A549 (cell line): ENCODE results near the gene ZBP1. TPM values are rescaled to one million over a fixed set of nuclear protein-coding genes. Genes with fewer than 3 reads are reported as not detected.

Experiments used
- ATAC-seq, 2 experiments: fragments of 200-7000 bp in 1 of 2; fragments of >200 bp in 1 of 2; cut with Nextera tagmentation in 1 of 2; cut with Tn5 transposase in 1 of 2; 3 replicates each; pipeline versions ENCODE4 v1.8.0 to v1.9.1; 2018 to 2020; ENCODE audit warnings: mild to moderate bottlenecking in 1 of 2, moderate library complexity in 1 of 2
- CTCF ChIA-PET: fragments of 300-600 bp; sonication (Branson Sonifier 250); formaldehyde crosslinking; extraction: SDS; loops from one replicate; lab custom pipeline; 2021; ENCODE audit warnings: antibody characterized with exemption, inconsistent platforms; lab: Yijun Ruan, JAX
- POLR2A ChIA-PET: fragments of 350-600 bp; formaldehyde crosslinking; extraction: SDS; loops from one replicate; lab custom pipeline; 2021; ENCODE audit warnings: antibody characterized with exemption, inconsistent platforms; lab: Yijun Ruan, JAX
- DNase-seq, 2 experiments: peaks; one replicate each; pipeline versions ENCODE4 v3.0.0 to v3.0.0-alpha.2; 2011 to 2016; ENCODE audit warnings: low read depth in 1 of 2, low spot score in 1 of 2
- FAIRE-seq: peaks from 2 replicates; lab custom pipeline; 2011; peaks lifted over from hg19 to GRCh38; lab: Jason Lieb, UNC
- H3K27ac ChIP-seq, 2 experiments: fragments of >200 bp; sonication (Bioruptor Twin); formaldehyde crosslinking; 3 replicates each; pipeline ENCODE4 v1.5.1; 2016 to 2017
- H3K4me1 ChIP-seq: fragments of >200 bp; sonication (Bioruptor Twin); formaldehyde crosslinking; 3 replicates; pipeline ENCODE4 v1.6.1; 2016
- H3K4me2 ChIP-seq: fragments of >200 bp; sonication (Bioruptor Twin); formaldehyde crosslinking; 3 replicates; pipeline ENCODE4 v1.6.1; 2016
- H3K4me3 ChIP-seq: fragments of >200 bp; sonication (Bioruptor Twin); formaldehyde crosslinking; 3 replicates; pipeline ENCODE4 v1.5.1; 2016
- H3K9me3 ChIP-seq: fragments of >200 bp; sonication (Bioruptor Twin); formaldehyde crosslinking; 3 replicates; pipeline ENCODE4 v1.6.1; 2016
- CEBPB ChIP-seq, 2 experiments: fragments of >200 bp in 1 of 2; sonication (Bioruptor Twin) in 1 of 2; formaldehyde crosslinking in 1 of 2; IDR thresholded peaks; 2 replicates each; pipeline ENCODE4 v1.6.1; 2012 to 2016
- CTCF ChIP-seq: fragments of >200 bp; sonication (Bioruptor Twin); formaldehyde crosslinking; IDR thresholded peaks from 3 replicates; pipeline ENCODE4 v1.5.1; 2016
- E2F6 ChIP-seq: IDR thresholded peaks from 2 replicates; pipeline ENCODE4 v1.6.1; 2012; ENCODE audit warnings: low read depth, borderline replicate concordance
- EP300 ChIP-seq, 2 experiments: fragments of >200 bp; sonication (Bioruptor Twin); formaldehyde crosslinking; IDR thresholded peaks; 2 replicates in 1 of 2; 3 replicates in 1 of 2; pipeline ENCODE4 v1.6.1; 2016 to 2017
- ESRRA ChIP-seq: fragments of 150-350 bp; IDR thresholded peaks from 2 replicates; pipeline ENCODE4 v1.6.1; 2014; ENCODE audit warnings: mild to moderate bottlenecking, low read length, borderline replicate concordance
- FOSB ChIP-seq: fragments of 250-450 bp; sonication (Bioruptor Pico); IDR thresholded peaks from 2 replicates; pipeline ENCODE4 v1.5.0; 2020; ENCODE audit warnings: mild to moderate bottlenecking, moderate library complexity
- FOXS1 ChIP-seq: fragments of 250-450 bp; sonication (Bioruptor Pico); IDR thresholded peaks from 2 replicates; pipeline ENCODE4 v1.5.0; 2020; ENCODE audit warnings: mild to moderate bottlenecking, moderate library complexity
- GATA3 ChIP-seq: IDR thresholded peaks from 2 replicates; pipeline ENCODE4 v1.6.1; 2012; ENCODE audit warnings: borderline replicate concordance
- NFE2L2 ChIP-seq: fragments of 150-350 bp; conservative IDR thresholded peaks from 2 replicates; pipeline ENCODE4 v1.6.1; 2014; ENCODE audit warnings: low read length
- NPAS2 ChIP-seq: fragments of 250-450 bp; sonication (Bioruptor Pico); IDR thresholded peaks from 2 replicates; pipeline ENCODE4 v1.8.0; 2022; ENCODE audit warnings: mild to moderate bottlenecking, moderate library complexity, borderline replicate concordance
- PHF8 ChIP-seq: fragments of 200-600 bp; sonication (generic); IDR thresholded peaks from 2 replicates; pipeline ENCODE4 v1.6.1; 2016; ENCODE audit warnings: low read depth, mild to moderate bottlenecking, antibody characterized with exemption, moderate library complexity, borderline replicate concordance
- RAD21 ChIP-seq, 2 experiments: fragments of >200 bp in 1 of 2; sonication (Bioruptor Twin) in 1 of 2; formaldehyde crosslinking in 1 of 2; IDR thresholded peaks in 1 of 2; conservative IDR thresholded peaks in 1 of 2; 2 replicates in 1 of 2; 3 replicates in 1 of 2; pipeline ENCODE4 v1.6.1; 2012 to 2018; ENCODE audit warnings: inconsistent platforms in 1 of 2
- RARB ChIP-seq: fragments of 250-450 bp; sonication (Bioruptor Pico); IDR thresholded peaks from 2 replicates; pipeline ENCODE4 v1.8.0; 2021; ENCODE audit warnings: mild to moderate bottlenecking, moderate library complexity
- RNF2 ChIP-seq: fragments of 200-600 bp; sonication (generic); IDR thresholded peaks from 2 replicates; pipeline ENCODE4 v1.6.1; 2016; ENCODE audit warnings: low read depth, mild to moderate bottlenecking, antibody characterized with exemption, moderate library complexity, borderline replicate concordance
- SMC3 ChIP-seq: fragments of >200 bp; sonication (Bioruptor Twin); formaldehyde crosslinking; IDR thresholded peaks from 3 replicates; pipeline ENCODE4 v1.6.1; 2018; ENCODE audit warnings: inconsistent platforms
- ZC3H11A ChIP-seq: fragments of 450-650 bp; IDR thresholded peaks from 2 replicates; pipeline ENCODE4 v1.6.1; 2014; ENCODE audit warnings: antibody characterized with exemption, mild to moderate bottlenecking
- WGBS: methylation state at CpG from one replicate; pipeline ENCODE4 v1.1.6; 2017; ENCODE audit errors: missing lambda C conversion rate; 5-methylcytosine and 5-hydroxymethylcytosine counted together
- polyA plus RNA-seq, 4 experiments: library from polyadenylated mRNA; depleted of rRNA in 3 of 4; stranded (reverse); fragments of >200 nt; fragmentation: RNase III in 1 of 4; extraction: RNeasy Plus Mini Kit Qiagen cat#74134 plus additional on column Dnase treatment in 1 of 4; gene quantifications; 2 replicates in 3 of 4; 3 replicates in 1 of 4; pipeline ENCODE4 v1.2.3, GENCODE V29; 2011 to 2017
- TF ChIP-seq, protein P1 (sequence below): IDR thresholded peaks from 2 replicates; pipeline ENCODE4 v1.6.1; 2012
- TF ChIP-seq, protein P2 (sequence below): fragments of 150-350 bp; IDR thresholded peaks from 2 replicates; pipeline ENCODE4 v1.6.1; 2014; ENCODE audit warnings: low read depth, mild to moderate bottlenecking, low read length

ZBP1 gene
- polyA plus RNA-seq, 2 of the 4 experiments (the other 2 are of a cell fraction), result 0.05 TPM; not detected in 1

- WGBS, result 60% methylated on average over 11 of the region's 11 CpGs
- ChIA-PET POLR2A (no interaction called here), CTCF (interaction anchor here (0.7 to 2.2 kb wide), 6 partner anchors 10 to 948 kb away, joined by 3 to 7 read pairs (median 3); no protein-coding TSS in a partner anchor)
- H3K9me3 ChIP-seq, result no peaks in the 10 kb centered on the region
- H3K4me3 ChIP-seq, result no peak overlapping the region
- H3K4me2 ChIP-seq, result no peak overlapping the region
- no peak overlapping the region for H3K27ac ChIP-seq
- no peak for TF ChIP-seq PHF8
- TF ChIP-seq, protein P1, sequence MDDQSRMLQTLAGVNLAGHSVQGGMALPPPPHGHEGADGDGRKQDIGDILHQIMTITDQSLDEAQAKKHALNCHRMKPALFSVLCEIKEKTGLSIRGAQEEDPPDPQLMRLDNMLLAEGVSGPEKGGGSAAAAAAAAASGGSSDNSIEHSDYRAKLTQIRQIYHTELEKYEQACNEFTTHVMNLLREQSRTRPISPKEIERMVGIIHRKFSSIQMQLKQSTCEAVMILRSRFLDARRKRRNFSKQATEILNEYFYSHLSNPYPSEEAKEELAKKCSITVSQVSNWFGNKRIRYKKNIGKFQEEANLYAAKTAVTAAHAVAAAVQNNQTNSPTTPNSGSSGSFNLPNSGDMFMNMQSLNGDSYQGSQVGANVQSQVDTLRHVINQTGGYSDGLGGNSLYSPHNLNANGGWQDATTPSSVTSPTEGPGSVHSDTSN, result no peak
- no peak for TF ChIP-seq RNF2
- TF ChIP-seq E2F6, result no peak
- no peak for TF ChIP-seq ZC3H11A
- peaks cover 11% of the 10 kb centered on the region; the same call in 2 of the 3 replicates for H3K4me1 ChIP-seq
- FAIRE-seq (no peak), ATAC-seq (no peak), DNase-seq (no peak)
Observed at GRCh38 chr20:57564951-57565642, 55.1 kb downstream of the ZBP1 start.

DNA sequence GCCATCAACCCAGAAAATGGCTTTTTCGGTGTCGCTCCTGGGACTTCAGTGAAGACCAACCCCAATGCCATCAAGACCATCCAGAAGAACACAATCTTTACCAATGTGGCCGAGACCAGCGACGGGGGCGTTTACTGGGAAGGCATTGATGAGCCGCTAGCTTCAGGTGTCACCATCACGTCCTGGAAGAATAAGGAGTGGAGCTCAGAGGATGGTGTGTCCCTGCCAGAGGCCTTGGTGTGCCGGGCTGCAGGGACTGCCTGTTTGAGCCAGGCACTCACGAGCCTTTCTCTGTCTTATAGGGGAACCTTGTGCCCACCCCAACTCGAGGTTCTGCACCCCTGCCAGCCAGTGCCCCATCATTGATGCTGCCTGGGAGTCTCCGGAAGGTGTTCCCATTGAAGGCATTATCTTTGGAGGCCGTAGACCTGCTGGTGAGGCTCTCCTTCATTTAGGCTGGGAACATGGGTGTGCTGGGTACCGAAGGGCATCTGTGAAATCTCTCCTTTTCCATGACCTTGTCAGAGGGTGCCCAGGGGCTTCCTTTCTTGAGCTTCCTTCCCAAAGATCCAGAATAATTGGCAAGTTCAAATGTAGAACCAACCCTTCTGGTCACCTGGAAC lies 55.9 kb downstream of the ZBP1 start:
- DNase-seq, result no peak
- H3K4me1 ChIP-seq, result peaks cover 15% of the 10 kb centered on the region
- 42% methylated on average over 14 of the region's 14 CpGs for WGBS
- no peaks in the 10 kb centered on the region for H3K9me3 ChIP-seq
- ATAC-seq, result no peak
- ChIA-PET POLR2A (no interaction called here), CTCF (interaction anchor here (0.7 to 2.2 kb wide), 4 partner anchors 11 to 184 kb away, joined by 3 to 7 read pairs (median 4); no protein-coding TSS in a partner anchor)
- H3K4me3 ChIP-seq, result no peak overlapping the region
- TF ChIP-seq, protein P2, sequence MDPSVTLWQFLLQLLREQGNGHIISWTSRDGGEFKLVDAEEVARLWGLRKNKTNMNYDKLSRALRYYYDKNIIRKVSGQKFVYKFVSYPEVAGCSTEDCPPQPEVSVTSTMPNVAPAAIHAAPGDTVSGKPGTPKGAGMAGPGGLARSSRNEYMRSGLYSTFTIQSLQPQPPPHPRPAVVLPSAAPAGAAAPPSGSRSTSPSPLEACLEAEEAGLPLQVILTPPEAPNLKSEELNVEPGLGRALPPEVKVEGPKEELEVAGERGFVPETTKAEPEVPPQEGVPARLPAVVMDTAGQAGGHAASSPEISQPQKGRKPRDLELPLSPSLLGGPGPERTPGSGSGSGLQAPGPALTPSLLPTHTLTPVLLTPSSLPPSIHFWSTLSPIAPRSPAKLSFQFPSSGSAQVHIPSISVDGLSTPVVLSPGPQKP, result no peak
- TF ChIP-seq CEBPB (IDR thresholded peaks at IDR 0.05), result no peak
- TF ChIP-seq GATA3, result no peak
- TF ChIP-seq FOXS1 (CRISPR knock-in tag), result no peak
- no peak for TF ChIP-seq SMC3
- TF ChIP-seq RARB (CRISPR knock-in tag), result no peak
- no peak for TF ChIP-seq ESRRA
- TF ChIP-seq NFE2L2, result no peak
- no peak for TF ChIP-seq EP300 (IDR thresholded peaks at IDR 0.05)
- TF ChIP-seq FOSB (CRISPR knock-in tag), result no peak
- no peak for TF ChIP-seq CTCF
- no peak for TF ChIP-seq PHF8
- no peak for TF ChIP-seq E2F6
- no peak for TF ChIP-seq RAD21 (conservative IDR thresholded peaks at IDR 0.05 in 1 of 2, IDR thresholded peaks at IDR 0.05 in 1 of 2)
- TF ChIP-seq RNF2, result no peak
- TF ChIP-seq NPAS2 (CRISPR knock-in tag), result no peak
- no peak overlapping the region for H3K27ac ChIP-seq
- no peak overlapping the region for H3K4me2 ChIP-seq
- no peak for FAIRE-seq
